Astrocyte (in vitro differentiated cells and primary cell): ENCODE data around the gene PLGRKT. TPM values are rescaled to one million over a fixed set of nuclear protein-coding genes. Genes with fewer than 3 reads are reported as not detected.
A peak's percentile ranks its signal among the peaks of the same experiment; 100 is the strongest.
"Not testable (repeated sequence)": the region's sequence is repeated elsewhere in the genome, so short reads cannot be mapped to it uniquely, and the experiment has no call there.

Source experiments
- DNase-seq: peaks from one replicate; pipeline ENCODE4 v3.0.0-alpha.2; 2010; ENCODE audit warnings: low read depth
- FAIRE-seq: peaks from 2 replicates; lab custom pipeline; 2011; peaks lifted over from hg19 to GRCh38; lab: Jason Lieb, UNC
- H2AFZ ChIP-seq: 2 replicates; pipeline ENCODE4 v1.6.0; 2012; ENCODE audit warnings: low read depth, low read length, inconsistent platforms
- H3K27ac ChIP-seq: 2 replicates; pipeline ENCODE4 v1.5.1; 2011; ENCODE audit warnings: low read depth, low read length, inconsistent platforms
- H3K27me3 ChIP-seq: 2 replicates; pipeline ENCODE4 v1.6.0; 2011; ENCODE audit warnings: low read length, inconsistent platforms; ENCODE audit not compliant: insufficient read depth
- H3K36me3 ChIP-seq: 2 replicates; pipeline ENCODE4 v1.5.1; 2011; ENCODE audit warnings: low read length, inconsistent platforms; ENCODE audit not compliant: insufficient read depth
- H3K4me1 ChIP-seq: 2 replicates; pipeline ENCODE4 v1.5.1; 2011; ENCODE audit warnings: low read length, inconsistent platforms; ENCODE audit not compliant: insufficient read depth
- H3K4me2 ChIP-seq: 2 replicates; pipeline ENCODE4 v1.6.0; 2012; ENCODE audit warnings: low read length, inconsistent platforms
- H3K4me3 ChIP-seq: 2 replicates; pipeline ENCODE4 v1.5.1; 2011; ENCODE audit warnings: low read depth, mild to moderate bottlenecking, low read length, inconsistent platforms; ENCODE audit not compliant: insufficient read depth
- H3K79me2 ChIP-seq: 2 replicates; pipeline ENCODE4 v1.6.0; 2012; ENCODE audit warnings: mild to moderate bottlenecking, low read length, inconsistent platforms; ENCODE audit not compliant: insufficient read depth
- H3K9ac ChIP-seq: 2 replicates; pipeline ENCODE4 v1.6.0; 2012; ENCODE audit warnings: mild to moderate bottlenecking, low read length, inconsistent platforms
- H3K9me3 ChIP-seq: 2 replicates; pipeline ENCODE4 v1.5.1; 2012; ENCODE audit warnings: low read depth, mild to moderate bottlenecking, low read length, inconsistent platforms; ENCODE audit not compliant: insufficient read depth
- H4K20me1 ChIP-seq: 2 replicates; pipeline ENCODE4 v1.6.0; 2012; ENCODE audit warnings: low read length, inconsistent platforms; ENCODE audit not compliant: insufficient read depth
- H3K27ac Mint-ChIP-seq: one replicate; pipeline ENCODE4 v1.8.0; 2021; ENCODE audit warnings: mild to moderate bottlenecking, mixed read lengths; ENCODE audit not compliant: unreplicated experiment
- H3K27me3 Mint-ChIP-seq: one replicate; pipeline ENCODE4 v1.8.0; 2021; ENCODE audit warnings: low read depth, mixed read lengths; ENCODE audit not compliant: unreplicated experiment
- H3K36me3 Mint-ChIP-seq: one replicate; pipeline ENCODE4 v1.8.0; 2021; ENCODE audit warnings: low read depth, mixed read lengths; ENCODE audit not compliant: unreplicated experiment
- H3K4me1 Mint-ChIP-seq: one replicate; pipeline ENCODE4 v1.8.0; 2021; ENCODE audit warnings: low read depth, mixed read lengths; ENCODE audit not compliant: unreplicated experiment
- H3K4me3 Mint-ChIP-seq: one replicate; pipeline ENCODE4 v1.8.0; 2021; ENCODE audit warnings: mild to moderate bottlenecking, moderate library complexity, mixed read lengths; ENCODE audit not compliant: unreplicated experiment
- H3K9me3 Mint-ChIP-seq: one replicate; pipeline ENCODE4 v1.8.0; 2021; ENCODE audit warnings: mild to moderate bottlenecking, mixed read lengths; ENCODE audit not compliant: unreplicated experiment
- CTCF ChIP-seq: IDR thresholded peaks from 2 replicates; pipeline ENCODE4 v1.5.1; 2011; ENCODE audit warnings: low read depth, mild to moderate bottlenecking, inconsistent platforms, low read length, moderate library complexity; ENCODE audit not compliant: insufficient read depth
- EZH2 ChIP-seq: IDR thresholded peaks from 2 replicates; pipeline ENCODE4 v1.6.1; 2012; ENCODE audit warnings: mild to moderate bottlenecking, low read length, inconsistent platforms; ENCODE audit not compliant: insufficient read depth
- total RNA-seq: library from RNA; stranded (reverse); gene quantifications from 2 replicates; pipeline ENCODE4 v1.2.1, GENCODE V29; 2021

Gene PLGRKT
- total RNA-seq, 1 donor from 2014 or later, result 10.6 TPM

- Histone ChIP-seq H3K79me2 (peaks cover 22% of the 10 kb centered on the region), H2AFZ (no peak overlapping the region), H3K4me3 (no peak overlapping the region), H3K4me2 (peak overlapping the region; percentile 22), H3K36me3 (no peaks in the 10 kb centered on the region), H3K4me1 (peaks cover 27% of the 10 kb centered on the region), H3K9ac (no peak overlapping the region), H3K9me3 (no peaks in the 10 kb centered on the region), H3K27me3 (no peaks in the 10 kb centered on the region), H3K27ac (no peak overlapping the region), H4K20me1 (no peaks in the 10 kb centered on the region)
- Mint-ChIP-seq H3K9me3 (peaks cover 4% of the 10 kb centered on the region), H3K4me3 (no peak overlapping the region), H3K4me1 (peaks cover 16% of the 10 kb centered on the region), H3K36me3 (no peaks in the 10 kb centered on the region), H3K27ac (no peak overlapping the region), H3K27me3 (no peaks in the 10 kb centered on the region)
- peak; percentile 52 for DNase-seq
- FAIRE-seq, result peak; percentile 43
- TF ChIP-seq CTCF (peak; percentile 4), EZH2 (no peak)
Measured at GRCh38 chr9:5446451-5447236, 8.9 kb upstream of the PLGRKT start.

DNA sequence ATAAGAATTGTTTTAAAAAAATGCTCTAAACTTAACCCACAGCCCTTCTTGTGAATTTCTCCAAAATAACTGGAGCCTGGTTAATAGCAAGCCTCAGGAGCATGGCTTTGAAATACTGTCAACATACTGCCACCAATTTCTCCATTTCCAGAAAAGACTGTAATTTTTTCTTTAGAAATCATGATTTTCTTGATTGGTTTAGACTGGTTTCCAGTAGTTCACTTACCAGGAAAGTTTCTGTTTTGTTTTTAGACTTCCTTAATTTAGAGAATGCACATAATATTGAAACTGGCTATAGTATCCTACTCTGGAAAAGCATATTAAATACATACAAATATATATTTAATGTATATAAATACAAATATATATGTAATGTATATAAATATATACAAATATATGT, 8.2 kb upstream of the PLGRKT start:
- Histone ChIP-seq H3K4me3 (no peak overlapping the region), H3K4me1 (peaks cover 22% of the 10 kb centered on the region), H3K27me3 (no peaks in the 10 kb centered on the region), H3K36me3 (no peaks in the 10 kb centered on the region), H4K20me1 (no peaks in the 10 kb centered on the region), H3K79me2 (peaks cover 15% of the 10 kb centered on the region), H3K9ac (no peak overlapping the region), H3K9me3 (no peaks in the 10 kb centered on the region), H3K4me2 (no peak overlapping the region), H3K27ac (no peak overlapping the region), H2AFZ (no peak overlapping the region)
- Mint-ChIP-seq H3K4me1 (peaks cover 21% of the 10 kb centered on the region), H3K36me3 (no peaks in the 10 kb centered on the region), H3K9me3 (peaks cover 4% of the 10 kb centered on the region), H3K27me3 (no peaks in the 10 kb centered on the region), H3K27ac (no peak overlapping the region), H3K4me3 (no peak overlapping the region)
- TF ChIP-seq CTCF (no peak), EZH2 (no peak)
- FAIRE-seq, result no peak
- no peak for DNase-seq

DNA sequence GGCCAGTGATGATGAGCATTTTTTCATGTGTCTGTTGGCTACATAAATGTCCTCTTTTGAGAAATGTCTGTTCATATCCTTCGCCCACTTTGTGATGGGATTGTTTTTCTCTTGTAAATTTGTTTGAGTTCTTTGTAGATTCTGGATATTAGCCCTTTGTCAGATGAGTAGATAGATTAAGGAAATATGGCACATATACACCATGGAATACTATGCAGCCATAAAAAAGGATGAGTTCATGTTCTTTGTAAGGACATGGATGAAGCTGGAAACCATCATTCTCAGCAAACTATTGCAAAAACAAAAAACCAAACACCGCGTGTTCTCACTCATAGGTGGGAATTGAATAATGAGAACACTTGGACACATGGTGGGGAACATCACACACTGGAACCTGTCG, 7.4 kb upstream of the PLGRKT start:
- H3K9me3 Mint-ChIP-seq, H3K27me3 ChIP-seq, H3K79me2 ChIP-seq, H3K4me3 Mint-ChIP-seq, H2AFZ ChIP-seq, H3K27ac Mint-ChIP-seq, H4K20me1 ChIP-seq, H3K9me3 ChIP-seq, H3K27ac ChIP-seq, H3K27me3 Mint-ChIP-seq, H3K4me2 ChIP-seq, H3K4me3 ChIP-seq, FAIRE-seq, DNase-seq, H3K36me3 Mint-ChIP-seq, H3K36me3 ChIP-seq, H3K9ac ChIP-seq: not testable (repeated sequence)
- H3K4me1 ChIP-seq, result peaks cover 22% of the 10 kb centered on the region
- peaks cover 21% of the 10 kb centered on the region for H3K4me1 Mint-ChIP-seq
